Right kidney (tissue), 9 donors: ENCODE data around the gene SEC24B.

Experiments
- DNase-seq: peaks from one replicate; pipeline ENCODE4 v3.0.0-alpha.2; 2016
- long read RNA-seq, 8 donors: transcript quantifications; one replicate each; lab custom pipeline, GENCODE V29; 2026

Gene SEC24B
- long read RNA-seq, donor 1, partial matches to known transcripts, result 27 of 29 reads
- long read RNA-seq, donor 1, other reads (novel, unspliced or antisense), result 0 of 29 reads
- long read RNA-seq, donor 2, result 0 reads
- long read RNA-seq, donor 3, result 0 reads
- long read RNA-seq, donor 4, partial matches to known transcripts, result 6 of 6 reads
- long read RNA-seq, donor 4, other reads (novel, unspliced or antisense), result 0 of 6 reads
- long read RNA-seq, donor 5, full-length matches to known transcripts, result 2 of 2 reads
- long read RNA-seq, donor 5, partial matches to known transcripts, result 0 of 2 reads
- long read RNA-seq, donor 5, other reads (novel, unspliced or antisense), result 0 of 2 reads
- long read RNA-seq, donor 6, result 0 reads
- long read RNA-seq, donor 7, partial matches to known transcripts, result 12 of 12 reads
- long read RNA-seq, donor 7, other reads (novel, unspliced or antisense), result 0 of 12 reads
- long read RNA-seq, donor 8, partial matches to known transcripts, result 24 of 24 reads
- long read RNA-seq, donor 8, other reads (novel, unspliced or antisense), result 0 of 24 reads

DNA sequence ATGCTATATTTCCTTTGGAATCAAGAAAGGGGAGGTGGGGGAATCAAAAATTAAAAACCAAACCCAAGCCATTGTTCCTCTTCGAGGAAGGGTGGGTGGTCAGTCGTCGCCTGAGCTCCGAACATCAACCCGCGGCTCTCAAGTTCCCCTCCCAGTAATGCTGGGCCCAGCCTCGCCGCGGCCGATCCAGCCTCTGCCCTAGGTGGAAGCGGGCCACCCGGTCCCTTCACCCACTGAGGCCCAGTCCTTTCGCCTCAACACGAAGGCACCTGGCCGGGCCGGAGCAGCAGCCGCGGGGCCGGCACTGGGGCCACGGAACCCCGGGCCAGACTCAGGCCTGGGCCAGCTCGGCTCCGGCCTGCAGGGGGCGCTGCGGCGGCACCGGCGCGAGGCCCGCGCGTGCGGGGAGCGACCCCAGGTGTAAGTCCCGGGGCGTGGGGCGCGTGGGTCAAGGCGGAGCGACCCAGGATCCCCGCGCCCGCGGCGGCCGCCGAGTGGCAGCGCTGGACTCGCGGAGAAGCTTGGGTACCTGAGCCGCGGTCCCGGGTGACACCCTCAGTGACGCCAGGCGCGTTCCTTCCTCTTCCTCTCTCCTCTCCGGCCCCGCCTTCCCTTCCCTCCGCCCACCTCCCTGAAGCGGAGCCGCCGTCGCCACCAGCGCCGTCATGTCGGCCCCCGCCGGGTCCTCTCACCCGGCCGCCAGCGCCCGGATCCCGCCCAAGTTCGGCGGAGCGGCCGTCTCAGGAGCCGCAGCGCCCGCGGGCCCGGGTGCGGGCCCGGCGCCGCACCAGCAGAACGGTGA is at the start of gene SEC24B:
Gene SEC24B (plus strand): TSS at position 611 of the 802 bp plus-strand sequence. CDS start 55 bp downstream, at position 666.
- peak; percentile 100 for DNase-seq

DNA sequence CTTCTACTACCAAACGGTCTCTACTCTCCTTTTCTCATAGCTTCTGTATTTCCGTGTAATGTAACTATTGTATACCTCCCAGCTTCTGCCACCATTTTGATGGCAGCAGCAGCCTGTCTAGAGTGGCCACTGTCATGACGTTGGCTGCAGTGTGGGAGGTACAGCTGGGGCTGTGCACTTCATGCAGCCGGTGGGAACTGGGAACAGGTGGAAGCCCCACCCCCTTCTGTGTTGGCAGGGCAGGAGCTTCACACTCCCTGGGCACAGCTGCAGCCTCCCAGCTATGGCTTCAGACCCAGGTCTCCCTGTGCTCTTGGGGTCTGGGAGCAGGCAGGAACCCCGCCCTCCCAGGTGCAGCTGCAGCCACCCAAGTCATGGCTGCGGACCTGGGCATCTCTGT is 49.8 kb upstream of the SEC24B start:
- no peak for DNase-seq

DNA sequence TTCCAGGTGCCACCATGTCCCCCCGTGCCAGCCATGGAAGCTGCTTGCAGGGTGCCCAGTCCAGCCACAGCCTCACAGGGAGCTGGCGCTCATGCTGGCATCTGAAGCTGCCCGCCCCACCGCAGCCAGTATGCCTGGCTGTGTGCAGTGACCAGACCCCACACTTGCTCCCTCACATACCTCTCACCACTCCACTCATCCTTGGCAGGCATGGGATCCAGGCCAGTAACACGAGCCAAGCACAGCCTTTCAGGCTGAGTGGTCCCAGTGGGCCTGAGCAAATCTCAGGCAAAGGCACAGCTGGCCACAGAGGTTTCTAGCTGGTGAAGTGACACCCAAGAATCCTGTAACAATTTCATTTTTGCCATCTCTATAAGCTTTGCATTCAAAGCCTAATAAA is 48.4 kb upstream of the SEC24B start:
- no peak for DNase-seq

DNA sequence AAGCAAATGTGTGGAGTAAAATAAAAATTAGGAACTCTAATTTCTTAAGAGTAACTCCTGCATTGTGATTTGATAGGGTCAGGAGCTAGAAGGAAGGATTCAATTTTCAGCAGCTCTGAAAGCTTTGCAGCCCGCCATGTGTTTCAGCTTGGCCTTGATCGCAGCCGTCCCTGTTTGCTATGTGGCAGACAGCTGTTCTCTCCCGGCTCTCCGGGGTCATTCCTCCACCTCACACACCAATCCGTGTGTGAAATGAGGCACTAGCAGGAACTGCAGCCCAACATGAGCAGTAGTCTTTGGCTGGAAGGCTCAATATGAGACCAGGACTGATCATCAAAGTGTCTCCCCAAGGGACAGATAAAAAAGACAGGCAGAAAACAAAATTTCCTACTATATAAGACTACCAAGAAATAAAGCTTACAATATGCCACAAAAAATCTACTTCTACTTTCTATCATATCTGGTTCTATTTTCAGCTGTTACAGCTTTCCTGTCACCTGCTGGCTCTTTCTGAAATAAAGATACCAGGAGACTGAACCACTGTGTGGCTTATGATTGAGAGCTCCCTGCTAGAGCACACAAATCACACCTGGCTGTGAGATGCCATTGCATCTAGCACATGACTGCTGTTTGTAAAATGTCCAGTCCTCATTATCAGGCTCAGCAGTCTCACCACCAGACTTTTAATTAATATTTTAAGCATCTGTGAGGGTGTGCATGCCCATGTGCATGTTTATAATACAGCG is 44.1 kb upstream of the SEC24B start:
- DNase-seq, result peak; percentile 23

DNA sequence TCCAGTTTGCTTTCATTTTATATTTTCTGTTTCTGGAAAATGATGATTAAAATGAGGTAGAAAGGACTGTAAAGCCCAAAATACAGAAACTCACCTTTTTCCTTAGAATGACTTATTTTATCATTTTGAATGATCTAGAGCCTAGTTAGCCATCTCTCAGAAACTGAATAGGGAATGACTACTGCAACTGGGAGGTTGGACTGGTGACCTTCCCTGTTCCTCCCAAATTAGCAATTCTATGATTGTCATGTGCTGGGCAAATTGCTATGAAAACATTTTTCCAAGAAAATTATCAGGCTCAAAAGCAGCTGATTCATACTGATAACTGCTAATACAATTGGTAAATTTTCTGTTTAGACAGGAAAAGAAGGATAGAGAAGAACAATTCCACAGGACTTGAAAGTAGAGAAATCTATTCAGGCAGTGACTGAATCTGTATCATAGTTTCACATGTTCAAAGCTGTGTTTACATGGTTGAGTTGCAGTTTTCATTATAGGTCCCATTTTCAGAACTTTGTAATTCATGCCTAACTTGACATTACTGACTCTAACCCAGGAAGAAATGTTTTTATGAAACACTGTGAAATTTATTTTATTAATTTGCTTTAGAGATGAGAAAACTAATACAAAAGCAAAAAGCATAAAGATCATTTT is 43.4 kb upstream of the SEC24B start:
- DNase-seq, result no peak

DNA sequence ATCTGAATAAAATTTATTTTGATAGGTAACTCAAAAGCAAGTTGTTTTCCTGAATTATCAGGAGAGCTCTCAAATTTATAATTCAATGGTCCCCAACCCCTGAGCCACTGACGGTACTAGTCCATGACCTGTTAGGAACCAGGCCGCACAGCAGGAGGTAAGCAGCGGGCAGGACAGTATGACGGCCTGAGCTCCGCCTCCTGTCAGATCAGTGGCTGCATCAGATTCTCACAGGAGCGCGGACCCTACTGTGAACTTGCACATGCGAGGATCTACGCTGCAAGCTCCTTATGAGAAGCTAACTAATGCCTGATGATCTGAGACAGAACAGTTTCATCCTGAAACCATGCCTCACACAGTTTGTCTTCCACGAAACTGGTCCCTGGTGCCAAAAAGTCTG is 37.9 kb upstream of the SEC24B start:
- DNase-seq, result no peak

DNA sequence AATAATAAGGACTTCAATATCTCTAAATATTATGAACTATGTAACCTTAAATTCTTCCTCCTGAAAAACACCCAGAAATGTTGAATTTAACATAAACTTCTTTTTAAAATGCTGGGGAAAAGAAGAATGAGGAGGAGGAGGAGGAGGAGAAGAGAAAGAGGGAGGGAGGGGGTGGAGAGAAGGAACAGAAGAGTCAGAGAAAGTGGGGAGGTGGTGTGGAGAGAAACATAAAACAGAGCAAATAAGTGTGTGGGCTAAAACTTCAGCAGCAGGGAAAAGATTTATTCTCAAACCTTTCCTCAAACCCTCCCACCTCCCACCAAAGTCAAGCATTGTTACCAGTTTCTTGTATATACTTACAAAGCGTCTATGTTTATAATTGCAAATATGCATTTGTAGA is 34.7 kb upstream of the SEC24B start:
- DNase-seq, result no peak

DNA sequence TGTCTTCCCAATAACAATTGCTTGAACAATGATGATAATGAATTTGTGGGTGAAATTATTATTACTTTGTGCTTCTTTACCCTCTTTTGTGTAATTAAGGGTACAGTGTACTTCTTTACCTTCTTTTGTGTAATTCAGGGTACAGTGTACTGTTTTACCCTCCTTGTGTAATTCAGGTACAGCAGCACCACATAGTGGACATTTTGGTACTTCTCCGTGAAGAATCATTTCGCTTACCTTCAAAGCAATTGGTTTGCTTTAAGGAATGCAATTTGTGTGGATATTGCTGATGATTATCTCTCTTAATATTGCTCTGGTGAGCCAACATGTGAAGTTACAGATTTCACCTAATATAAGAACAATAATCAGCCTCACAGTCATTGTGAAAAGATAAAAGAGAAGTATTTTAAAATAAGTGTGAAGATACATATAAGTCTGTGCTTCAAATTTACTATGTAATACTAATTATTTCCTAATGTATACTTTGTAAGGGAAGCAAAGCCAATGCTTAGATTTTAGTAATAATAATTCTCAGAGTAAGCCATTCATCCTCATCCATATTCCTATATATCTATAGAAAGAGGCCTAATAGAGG is 27.2 kb upstream of the SEC24B start:
- no peak for DNase-seq

DNA sequence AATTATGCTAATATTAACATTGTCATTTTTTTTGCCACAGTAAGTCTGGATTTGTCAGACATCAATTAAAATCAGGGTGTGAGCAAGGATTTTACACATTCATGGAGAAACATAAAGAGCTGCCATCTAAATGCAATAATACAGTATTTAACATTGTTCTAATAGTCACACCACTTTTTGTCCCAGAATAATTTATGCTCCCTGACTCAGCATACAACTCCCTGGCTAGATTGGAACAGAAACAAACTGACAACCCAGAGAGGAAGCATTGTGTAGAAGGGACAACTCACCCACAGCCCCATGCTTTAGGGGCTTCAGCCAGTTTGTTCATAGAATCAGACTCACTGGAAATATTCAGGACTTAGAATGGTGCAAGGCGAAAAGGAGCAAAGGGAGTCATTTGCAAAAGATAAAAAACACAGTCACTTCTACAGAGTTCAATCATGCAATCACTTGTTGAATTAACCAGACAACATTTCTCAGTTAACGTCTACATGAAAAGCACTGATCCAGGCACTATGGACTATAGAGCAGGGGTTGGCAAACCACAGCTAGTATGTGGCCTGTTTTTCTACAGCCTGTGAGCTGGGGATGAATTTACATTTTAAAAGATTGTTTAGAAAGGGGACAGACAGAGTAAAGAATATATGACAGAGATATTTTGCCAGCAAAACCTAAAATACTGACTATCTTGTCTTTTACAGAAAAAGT is 26.4 kb upstream of the SEC24B start:
- no peak for DNase-seq

DNA sequence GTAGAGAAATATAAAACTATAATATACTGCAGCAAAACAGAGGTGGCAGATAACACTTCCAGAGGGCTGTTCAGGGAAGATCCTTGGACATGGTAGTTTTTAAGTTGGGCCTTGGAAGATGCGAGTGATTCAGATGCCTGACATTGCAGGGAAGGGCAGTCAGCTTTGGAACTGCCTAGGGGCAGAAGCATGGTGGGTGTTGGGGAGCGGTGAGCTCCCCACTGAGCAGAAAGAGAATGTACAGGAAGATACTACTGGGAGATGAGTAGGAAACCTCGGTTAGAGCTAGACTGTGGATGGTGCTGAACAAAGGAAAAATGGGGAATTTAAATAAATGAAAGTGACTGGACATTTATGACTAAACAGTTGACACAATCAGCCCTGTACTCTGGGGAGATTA is 24.9 kb upstream of the SEC24B start:
- no peak for DNase-seq

DNA sequence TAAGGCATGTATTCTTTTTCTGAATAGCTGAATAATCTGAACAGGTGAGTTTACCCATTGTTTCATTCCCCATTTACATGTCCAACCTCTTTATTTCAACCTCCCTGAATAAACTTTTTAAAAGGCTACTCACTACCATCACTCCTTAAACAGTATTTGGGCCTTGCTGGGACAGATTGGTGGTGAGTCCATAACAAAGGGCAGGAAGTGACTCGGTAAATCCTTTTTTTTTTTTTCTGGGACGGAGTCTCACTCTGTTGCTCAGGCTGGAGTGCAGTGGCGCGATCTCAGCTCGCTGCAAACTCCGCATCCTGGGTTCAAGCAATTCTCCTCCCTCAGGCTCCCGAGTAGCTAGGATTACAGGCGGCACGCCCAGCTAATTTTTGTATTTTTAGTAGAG is 23.4 kb upstream of the SEC24B start:
- no peak for DNase-seq

DNA sequence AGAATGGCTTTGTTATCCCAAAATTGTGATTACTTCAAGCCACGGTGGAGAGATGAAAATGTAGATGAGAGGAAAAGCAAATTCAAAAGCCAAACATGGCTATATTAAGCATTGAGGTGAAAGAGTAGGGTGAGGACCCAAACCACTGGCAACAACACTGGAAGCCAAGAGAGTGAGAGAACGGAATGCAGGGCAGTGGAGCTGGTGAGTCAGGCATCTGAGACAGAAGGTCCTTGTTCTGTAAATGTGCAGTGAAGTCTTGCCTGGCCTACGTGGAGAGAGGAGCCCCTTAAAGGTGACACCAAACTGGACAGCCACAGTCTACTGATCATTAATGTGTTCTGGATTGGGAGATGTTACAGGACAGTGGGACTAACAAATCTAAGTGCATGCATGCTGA is 22.8 kb upstream of the SEC24B start:
- no peak for DNase-seq

DNA sequence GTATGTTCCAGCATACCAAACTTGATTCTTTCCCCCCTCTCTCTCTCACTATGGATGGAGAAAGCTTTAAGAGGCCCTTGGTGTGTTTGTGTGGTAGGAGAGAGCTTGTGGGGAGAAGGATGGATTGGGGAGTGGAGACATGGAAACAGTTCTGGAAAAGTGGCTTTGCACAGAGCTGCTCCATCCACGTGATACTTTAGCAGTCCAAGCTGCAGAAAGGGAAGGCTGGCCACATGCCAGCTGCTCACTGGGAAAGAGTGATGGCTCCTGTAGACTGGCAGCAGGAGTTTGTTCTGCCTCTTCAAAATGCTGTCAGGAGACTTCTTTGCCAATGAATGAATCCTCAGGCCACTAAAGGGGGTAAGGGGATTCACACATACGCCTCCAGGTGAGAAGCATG is 21.7 kb upstream of the SEC24B start:
- DNase-seq, result no peak

DNA sequence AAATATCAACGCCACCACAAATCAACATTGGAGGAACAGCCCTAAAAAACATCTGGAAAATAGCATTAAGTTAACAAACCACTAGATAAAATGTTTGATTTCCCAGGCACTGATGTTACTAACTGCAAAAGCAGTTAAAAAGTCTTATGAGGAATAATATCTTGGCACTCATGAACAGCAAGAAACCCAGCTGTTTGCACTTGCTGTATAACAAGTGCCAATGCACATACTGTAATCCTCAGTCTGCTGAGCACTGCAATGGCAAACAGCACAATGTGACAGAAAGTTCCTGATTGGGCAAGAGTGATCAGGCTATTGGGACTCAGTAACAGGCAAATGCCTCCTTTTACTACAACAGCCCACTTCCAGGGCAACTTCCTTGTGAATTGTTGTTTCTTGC is 20.8 kb upstream of the SEC24B start:
- no peak for DNase-seq

DNA sequence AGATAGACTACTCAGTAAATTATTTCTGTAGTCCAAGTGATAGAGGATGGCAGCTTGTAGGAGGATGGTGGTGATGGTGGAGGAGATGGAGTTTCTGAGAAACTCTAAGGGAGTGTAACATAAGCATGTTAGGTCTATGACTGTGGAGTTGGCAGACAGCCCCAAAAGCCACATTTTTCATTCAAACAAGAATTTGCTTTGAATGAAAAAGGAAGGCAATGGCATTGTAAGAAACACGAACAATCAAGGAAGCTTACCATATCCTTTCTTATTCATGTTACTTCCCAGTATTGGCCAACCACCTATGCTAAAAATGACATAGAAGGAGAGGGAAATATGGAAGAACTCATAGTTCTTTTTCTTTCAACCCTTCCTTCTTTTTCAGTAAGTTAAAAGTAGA is 18.7 kb upstream of the SEC24B start:
- DNase-seq, result no peak

DNA sequence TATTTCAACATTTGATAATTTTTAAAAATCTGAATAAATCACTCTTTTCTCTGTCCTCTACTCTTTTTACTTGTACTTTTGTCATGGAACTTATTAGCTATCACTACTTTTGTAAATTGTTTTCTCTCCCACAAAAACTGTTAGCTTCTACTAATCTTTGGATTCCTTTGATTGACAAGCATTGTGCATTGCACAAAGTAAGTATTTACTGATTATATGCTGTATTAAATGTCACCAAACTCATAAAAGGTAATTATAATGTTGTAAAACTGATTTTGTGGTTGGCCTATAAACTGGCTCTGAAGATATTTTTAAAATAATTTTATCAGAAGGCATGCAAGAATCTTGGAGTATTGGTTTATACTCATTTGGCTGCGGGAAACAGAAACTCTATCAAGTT is 15.0 kb upstream of the SEC24B start:
- DNase-seq, result no peak

DNA sequence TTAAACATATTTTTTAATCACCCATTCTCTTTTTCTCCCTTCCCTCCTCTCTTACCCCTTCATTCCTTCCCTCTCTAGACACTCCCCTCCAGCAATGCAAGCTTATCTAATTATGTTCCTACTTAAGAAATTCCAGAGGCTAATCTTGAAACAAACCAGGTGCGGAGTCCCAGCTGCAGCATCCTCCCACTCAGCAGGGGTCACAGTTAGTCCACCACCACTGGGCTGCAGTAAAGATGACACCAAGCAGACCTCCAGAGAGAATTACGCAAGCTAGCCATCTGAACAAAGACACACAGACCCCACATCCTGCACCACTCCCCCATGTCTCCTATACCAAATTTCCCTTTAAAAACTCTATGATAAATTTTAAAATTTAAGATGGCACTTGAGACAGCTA is 13.9 kb upstream of the SEC24B start:
- DNase-seq, result no peak

DNA sequence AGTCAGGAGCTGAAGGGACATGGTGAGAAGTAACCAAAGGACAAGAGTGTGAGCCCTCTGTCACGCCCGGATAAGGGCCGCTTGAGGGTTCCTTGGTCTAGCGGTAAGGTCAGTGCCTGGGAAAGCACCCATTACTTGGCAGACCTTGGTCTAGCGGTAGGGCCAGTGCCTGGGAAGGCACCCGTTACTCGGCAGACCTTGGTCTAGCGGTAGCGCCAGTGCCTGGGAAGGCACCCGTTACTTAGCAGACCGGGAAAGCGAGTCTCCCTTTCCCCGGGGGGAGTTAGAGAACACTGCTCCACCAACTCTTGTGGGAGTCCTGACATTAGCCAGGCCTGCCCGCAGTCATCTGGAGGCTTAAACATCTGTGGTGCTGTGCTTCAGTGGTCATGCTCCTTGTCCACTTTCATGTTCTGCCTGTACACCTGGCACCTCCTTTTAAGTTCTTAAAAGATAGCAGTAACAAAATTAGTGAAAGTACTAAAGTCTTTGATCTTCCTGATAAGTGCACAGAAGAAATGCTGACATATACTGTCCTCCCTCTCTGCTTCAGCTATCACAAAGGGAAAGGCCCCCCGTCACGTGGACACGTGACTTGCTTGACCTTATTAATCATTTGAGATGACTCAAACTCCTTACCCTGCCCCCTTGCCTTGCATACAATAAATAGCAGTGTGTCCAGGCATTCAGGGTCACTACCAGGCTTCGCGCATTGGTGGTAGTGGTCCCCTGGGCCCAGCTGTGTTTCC is 9.3 kb upstream of the SEC24B start:
- no peak for DNase-seq

DNA sequence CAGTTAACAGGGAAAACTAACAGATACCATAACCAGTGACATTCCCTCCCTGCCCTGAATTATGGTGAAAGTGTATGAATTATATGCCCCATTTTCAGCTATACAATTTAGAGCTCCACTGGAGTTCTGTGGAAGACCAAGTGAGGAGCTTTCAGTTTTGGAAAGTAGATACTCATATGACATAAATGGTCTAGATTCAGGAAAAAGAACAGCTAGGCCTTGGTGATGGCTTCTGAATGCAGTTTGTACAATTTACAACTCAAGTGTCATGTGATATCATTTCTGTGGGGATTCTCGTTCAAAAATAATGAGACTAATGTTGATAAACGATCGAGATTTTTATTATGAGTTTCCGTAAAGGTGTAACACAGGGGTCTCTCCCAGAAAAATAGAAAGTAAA is 8.2 kb upstream of the SEC24B start:
- DNase-seq, result no peak

DNA sequence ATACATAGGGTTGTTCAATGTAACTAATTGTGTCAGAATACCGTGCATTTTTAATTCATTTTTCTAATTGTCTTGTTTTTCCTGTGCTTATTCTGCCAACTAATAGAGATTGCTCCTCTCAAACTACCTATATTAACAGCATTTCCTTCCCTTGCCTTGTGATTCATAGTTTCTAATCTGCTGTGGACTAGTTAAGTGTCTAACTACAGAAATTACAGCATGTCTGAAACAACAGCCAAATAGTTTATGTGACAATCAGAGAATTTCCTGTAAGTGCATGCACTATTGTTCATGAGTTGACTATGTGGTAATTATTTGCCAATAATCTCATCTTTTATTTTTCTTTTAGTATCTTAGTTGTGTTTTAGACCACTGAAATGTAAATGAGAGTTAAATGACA is 4.1 kb upstream of the SEC24B start:
- no peak for DNase-seq
